Nephron progenitor cell (in vitro differentiated cells): Measurements from ENCODE around the gene C3AR1.
"Not testable (repeated sequence)": the region's sequence is repeated elsewhere in the genome, so short reads cannot be mapped to it uniquely, and the experiment has no call there.

Source experiments
- DNase-seq: peaks from one replicate; pipeline ENCODE4 v3.0.0; 2021
- H3K27ac Mint-ChIP-seq: 2 replicates; pipeline ENCODE4 v1.8.0; 2021; ENCODE audit warnings: mild to moderate bottlenecking, moderate library complexity, mixed read lengths
- H3K27me3 Mint-ChIP-seq: 2 replicates; pipeline ENCODE4 v1.8.0; 2021; ENCODE audit warnings: mild to moderate bottlenecking, low read depth, mixed read lengths; ENCODE audit not compliant: poor library complexity
- H3K36me3 Mint-ChIP-seq: 2 replicates; pipeline ENCODE4 v1.8.0; 2021; ENCODE audit warnings: low read depth, mixed read lengths
- H3K4me1 Mint-ChIP-seq: 2 replicates; pipeline ENCODE4 v1.8.0; 2021; ENCODE audit warnings: mixed read lengths
- H3K4me3 Mint-ChIP-seq: 2 replicates; pipeline ENCODE4 v1.8.0; 2021; ENCODE audit warnings: mild to moderate bottlenecking, moderate library complexity, mixed read lengths
- H3K9me3 Mint-ChIP-seq: 2 replicates; pipeline ENCODE4 v1.8.0; 2021; ENCODE audit warnings: mild to moderate bottlenecking, moderate library complexity, mixed read lengths
- TF ChIP-seq, protein P1 (sequence below): fragments of 200-600 bp; sonication (generic); IDR thresholded peaks from 2 replicates; pipeline ENCODE4 v1.5.0; 2021; ENCODE audit warnings: antibody characterized with exemption

C3AR1 gene

DNA sequence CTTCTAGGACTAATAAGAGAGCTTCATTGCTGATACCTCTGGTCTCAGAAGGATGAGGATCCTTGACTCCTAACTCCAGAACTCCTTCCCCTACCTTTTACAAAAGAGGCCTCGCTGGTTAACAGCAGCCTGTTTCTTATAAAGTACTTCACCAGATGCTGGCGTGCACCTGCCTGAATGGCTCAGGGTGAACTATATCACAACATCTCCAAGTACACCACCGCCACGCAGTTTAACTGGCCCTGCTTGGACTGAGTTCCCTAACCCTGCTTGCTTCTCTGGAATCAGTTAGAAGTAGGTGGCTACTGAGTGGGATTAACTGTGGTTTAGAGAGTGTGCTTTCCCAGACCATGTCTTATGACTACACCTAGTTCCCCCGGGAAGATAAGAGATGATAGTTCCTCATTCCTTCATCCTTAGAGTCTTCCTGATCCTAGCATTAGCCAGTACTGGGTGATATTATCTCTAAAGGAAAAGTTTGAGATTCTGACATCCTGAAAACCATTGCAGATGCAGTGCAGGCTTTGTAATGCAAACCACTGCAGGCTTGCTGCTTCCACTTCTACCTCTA lies 30.6 kb downstream of the C3AR1 start:
- H3K9me3 Mint-ChIP-seq, result no peaks in the 10 kb centered on the region
- no peak overlapping the region for H3K27ac Mint-ChIP-seq
- H3K27me3 Mint-ChIP-seq, result peaks cover 8% of the 10 kb centered on the region
- TF ChIP-seq, protein P1, sequence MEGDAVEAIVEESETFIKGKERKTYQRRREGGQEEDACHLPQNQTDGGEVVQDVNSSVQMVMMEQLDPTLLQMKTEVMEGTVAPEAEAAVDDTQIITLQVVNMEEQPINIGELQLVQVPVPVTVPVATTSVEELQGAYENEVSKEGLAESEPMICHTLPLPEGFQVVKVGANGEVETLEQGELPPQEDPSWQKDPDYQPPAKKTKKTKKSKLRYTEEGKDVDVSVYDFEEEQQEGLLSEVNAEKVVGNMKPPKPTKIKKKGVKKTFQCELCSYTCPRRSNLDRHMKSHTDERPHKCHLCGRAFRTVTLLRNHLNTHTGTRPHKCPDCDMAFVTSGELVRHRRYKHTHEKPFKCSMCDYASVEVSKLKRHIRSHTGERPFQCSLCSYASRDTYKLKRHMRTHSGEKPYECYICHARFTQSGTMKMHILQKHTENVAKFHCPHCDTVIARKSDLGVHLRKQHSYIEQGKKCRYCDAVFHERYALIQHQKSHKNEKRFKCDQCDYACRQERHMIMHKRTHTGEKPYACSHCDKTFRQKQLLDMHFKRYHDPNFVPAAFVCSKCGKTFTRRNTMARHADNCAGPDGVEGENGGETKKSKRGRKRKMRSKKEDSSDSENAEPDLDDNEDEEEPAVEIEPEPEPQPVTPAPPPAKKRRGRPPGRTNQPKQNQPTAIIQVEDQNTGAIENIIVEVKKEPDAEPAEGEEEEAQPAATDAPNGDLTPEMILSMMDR, result no peak
- no peak for DNase-seq
- peaks cover 70% of the 10 kb centered on the region for H3K4me1 Mint-ChIP-seq
- peaks cover 8% of the 10 kb centered on the region for H3K36me3 Mint-ChIP-seq
- H3K4me3 Mint-ChIP-seq, result peak overlapping the region; percentile 22

DNA sequence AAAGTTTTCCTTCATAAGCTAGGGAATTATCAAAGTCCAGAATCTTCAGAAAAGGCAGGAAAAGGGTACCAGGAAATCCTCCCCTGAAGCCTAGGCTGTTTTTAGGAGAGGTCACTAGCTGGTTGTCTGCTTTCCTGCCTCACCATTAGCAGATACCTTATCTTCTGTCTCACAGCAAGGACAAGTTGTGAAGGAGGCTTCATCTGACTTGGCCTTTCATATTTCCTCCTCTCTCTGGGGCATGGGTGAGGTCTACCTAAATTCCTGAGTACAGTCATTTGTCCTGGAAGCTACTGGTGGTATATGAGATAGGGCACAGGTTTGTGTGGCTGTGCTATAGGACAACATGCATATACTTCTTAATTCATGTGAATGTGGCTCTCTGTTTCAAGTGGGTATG lies 31.4 kb downstream of the C3AR1 start:
- no peak overlapping the region for H3K27ac Mint-ChIP-seq
- H3K36me3 Mint-ChIP-seq, result peaks cover 6% of the 10 kb centered on the region
- peak overlapping the region; percentile 90 for H3K4me3 Mint-ChIP-seq
- peaks cover 70% of the 10 kb centered on the region for H3K4me1 Mint-ChIP-seq
- no peaks in the 10 kb centered on the region for H3K9me3 Mint-ChIP-seq
- DNase-seq, result no peak
- TF ChIP-seq, protein P1, result no peak
- H3K27me3 Mint-ChIP-seq, result peaks cover 8% of the 10 kb centered on the region

DNA sequence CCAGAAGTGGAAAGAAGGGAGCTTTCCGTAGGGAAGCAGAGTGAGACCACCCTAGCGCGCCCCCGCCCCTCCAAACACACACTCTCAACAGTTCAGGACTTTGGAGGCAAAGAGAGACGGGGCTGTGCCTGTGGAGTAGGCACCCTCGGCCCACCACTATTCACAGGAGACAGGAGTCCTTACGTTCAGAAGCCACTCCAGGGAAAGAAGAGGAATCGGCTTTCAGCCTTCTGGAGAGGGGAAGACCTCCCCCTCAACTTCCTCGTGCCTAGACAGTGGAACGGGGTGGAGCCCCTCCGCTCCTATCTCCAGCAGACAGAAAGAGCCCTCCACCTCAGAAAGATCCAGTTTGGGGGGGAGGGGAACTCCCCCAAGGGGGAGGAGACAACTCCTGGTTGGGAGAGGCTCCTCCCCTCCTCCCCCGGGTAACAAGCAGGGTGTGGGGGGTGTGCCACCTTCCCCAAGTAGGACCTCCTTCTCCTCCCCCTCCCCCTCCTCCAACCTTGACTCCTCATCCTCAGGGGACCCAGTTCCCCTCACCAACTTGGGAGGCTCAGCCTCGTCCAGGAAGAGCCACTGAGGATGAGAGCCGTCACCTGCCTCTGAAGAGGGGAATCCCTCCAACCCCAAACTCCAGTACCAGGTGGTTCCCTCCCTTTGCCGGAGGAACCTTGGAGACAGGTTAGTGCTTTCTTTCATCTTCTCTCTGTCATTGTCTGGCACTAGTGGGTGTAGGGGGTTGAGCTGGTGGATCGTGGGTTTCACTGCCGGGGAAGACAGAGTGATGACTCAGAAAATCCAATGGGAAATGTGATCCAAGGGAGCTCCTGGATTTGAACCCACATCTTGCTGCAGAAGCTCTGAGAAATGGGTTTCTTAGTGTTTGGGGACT lies 32.8 kb downstream of the C3AR1 start:
- peak overlapping the region; percentile 88 for H3K27ac Mint-ChIP-seq
- H3K9me3 Mint-ChIP-seq, result no peaks in the 10 kb centered on the region
- peak overlapping the region; percentile 90 for H3K4me3 Mint-ChIP-seq
- peaks cover 6% of the 10 kb centered on the region for H3K36me3 Mint-ChIP-seq
- peak; percentile 51 for DNase-seq
- H3K4me1 Mint-ChIP-seq, result peaks cover 61% of the 10 kb centered on the region
- TF ChIP-seq, protein P1, result no peak
- peaks cover 8% of the 10 kb centered on the region for H3K27me3 Mint-ChIP-seq

DNA sequence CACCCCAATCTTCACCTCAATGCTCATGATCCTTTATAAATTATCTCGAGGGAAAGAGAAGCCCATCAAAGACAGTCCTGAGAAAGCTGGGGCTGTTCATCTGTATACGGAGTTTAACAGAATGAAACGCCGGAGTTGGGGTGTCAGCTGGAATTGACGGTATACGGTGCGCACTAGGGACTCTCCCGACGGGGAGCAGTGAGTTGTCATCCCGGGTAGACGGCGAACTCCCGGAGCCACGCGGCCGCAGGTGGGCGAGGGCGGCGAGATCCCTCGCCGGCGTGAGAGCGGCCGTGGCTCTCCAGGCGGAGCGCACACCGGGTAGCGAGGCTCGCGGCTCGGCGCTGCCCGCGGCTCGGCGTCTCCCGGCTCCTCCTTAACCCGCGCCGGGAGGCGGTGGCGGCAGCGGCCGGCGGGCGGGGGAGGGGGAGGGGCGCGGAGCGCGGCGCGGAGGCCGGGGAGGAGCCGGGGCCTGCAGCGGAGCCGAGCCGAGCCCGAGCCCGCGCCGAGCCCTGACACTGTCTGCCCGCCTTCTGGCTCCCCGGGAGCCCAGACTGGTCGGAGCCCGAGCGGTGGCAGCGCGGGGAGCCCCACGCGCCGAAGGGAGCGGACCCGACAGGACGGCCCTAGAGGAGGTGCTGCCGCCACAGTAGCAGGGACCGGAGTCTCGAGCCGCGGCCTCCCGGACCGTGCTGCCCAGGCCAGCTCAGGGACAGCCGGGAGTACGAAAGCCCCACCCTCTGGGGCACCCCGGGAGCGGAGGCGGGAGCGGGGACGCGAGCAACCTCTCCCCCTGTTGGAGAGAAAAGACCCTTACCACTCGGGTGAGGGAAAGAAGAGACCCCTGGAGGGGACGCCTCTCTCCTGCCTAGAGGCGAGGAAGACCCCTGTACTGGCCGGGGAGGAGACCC lies 33.7 kb downstream of the C3AR1 start, which contains the start of gene FOXJ2:
Gene FOXJ2, plus strand, starts transcription at position 475 of the 911 bp plus-strand sequence. CDS start 7,117 bp downstream, outside the sequence.
- H3K36me3 Mint-ChIP-seq, result peaks cover 6% of the 10 kb centered on the region
- TF ChIP-seq, protein P1, result peak; percentile 5
- peaks cover 8% of the 10 kb centered on the region for H3K27me3 Mint-ChIP-seq
- peak within 1 kb of the TSS; percentile 90 for H3K4me3 Mint-ChIP-seq
- H3K4me1 Mint-ChIP-seq, result peaks cover 56% of the 10 kb centered on the region
- H3K9me3 Mint-ChIP-seq, result no peaks in the 10 kb centered on the region
- DNase-seq, result peak; percentile 84
- H3K27ac Mint-ChIP-seq, result peak within 1 kb of the TSS; percentile 88

DNA sequence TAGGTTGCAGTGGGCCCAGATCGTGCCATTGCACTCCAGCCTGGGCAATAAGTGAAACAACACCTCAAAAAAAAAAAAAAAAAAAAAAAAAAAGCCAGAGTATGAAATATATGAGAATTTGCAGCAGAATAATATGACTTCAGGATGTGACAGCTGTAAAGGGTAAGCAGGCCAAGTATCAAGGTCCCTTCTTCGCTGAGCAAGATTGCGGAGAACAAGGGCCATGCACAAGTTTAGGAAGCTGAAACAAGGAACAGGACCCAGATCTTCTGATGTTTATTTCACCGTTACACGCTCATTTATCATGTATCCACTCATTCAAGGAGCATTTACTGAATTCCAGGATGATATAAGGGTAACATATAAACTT lies 34.3 kb downstream of the C3AR1 start:
- Mint-ChIP-seq H3K27me3 (peaks cover 13% of the 10 kb centered on the region), H3K4me1 (peaks cover 53% of the 10 kb centered on the region), H3K27ac (no peak overlapping the region), H3K4me3 (peak overlapping the region; percentile 85), H3K9me3 (no peaks in the 10 kb centered on the region), H3K36me3 (peaks cover 6% of the 10 kb centered on the region)
- DNase-seq, result no peak
- TF ChIP-seq, protein P1, result no peak

DNA sequence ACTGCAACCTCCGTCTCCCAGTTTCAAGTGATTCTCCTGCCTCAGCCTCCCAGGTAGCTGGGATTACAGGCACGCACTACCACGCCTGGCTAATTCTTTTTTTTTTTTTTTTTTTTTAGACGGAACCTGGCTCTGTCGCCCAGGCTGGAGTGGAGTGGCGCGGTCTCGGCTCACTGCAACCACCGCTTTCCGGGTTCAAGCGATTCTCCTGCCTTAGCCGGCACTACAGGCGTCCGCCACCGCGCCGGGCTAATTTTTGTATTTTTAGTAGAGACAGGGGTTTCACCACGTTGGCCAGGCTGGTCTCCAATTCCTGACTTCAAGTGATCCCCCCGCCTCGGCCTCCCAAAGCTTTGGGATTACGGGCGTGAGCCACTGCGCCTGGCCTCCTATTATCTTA lies 35.1 kb downstream of the C3AR1 start:
- Mint-ChIP-seq H3K27me3 (peaks cover 17% of the 10 kb centered on the region), H3K4me3 (peak overlapping the region; percentile 85), H3K4me1 (peaks cover 53% of the 10 kb centered on the region)
- H3K27ac Mint-ChIP-seq, H3K36me3 Mint-ChIP-seq, H3K9me3 Mint-ChIP-seq, DNase-seq: not testable (repeated sequence)
